ENCODE results near the gene SMIM24. TPM values are rescaled to one million over a fixed set of nuclear protein-coding genes. Genes with fewer than 3 reads are reported as not detected.

The SMIM24 gene
- total RNA-seq, 3 donors from 2014 or later (not counting 1 experiment from before 2014, with no cell fraction given), result 0.33 to 0.42 TPM; not detected in 1

- intact Hi-C loops (cut with micrococcal nuclease), result no loop called here
- Mint-ChIP-seq H3K27me3 (ENCODE audit: low read depth in 2 of 2) (no peaks in the 10 kb centered on the region), H3K9me3 (no peaks in the 10 kb centered on the region), H3K36me3 (no peaks in the 10 kb centered on the region), H3K4me3 (no peak overlapping the region), H3K4me1 (no peaks in the 10 kb centered on the region), H3K27ac (no peak overlapping the region)
- Histone ChIP-seq H3K27me3 (ENCODE audit: control insufficient read depth, insufficient read depth, low read length) (no peaks in the 10 kb centered on the region), H3K36me3 (ENCODE audit: control insufficient read depth, insufficient read depth, low read length) (no peaks in the 10 kb centered on the region), H3K4me3 (ENCODE audit: low read length) (no peak overlapping the region), H3K27ac (ENCODE audit: low read length) (no peak overlapping the region), H3K9me3 (ENCODE audit: control insufficient read depth, insufficient read depth, low read length) (peaks cover 3% of the 10 kb centered on the region), H3K4me1 (ENCODE audit: control insufficient read depth, insufficient read depth, low read length) (no peaks in the 10 kb centered on the region)
- ATAC-seq (no peak), DNase-seq (no peak)
- 96% methylated on average over 9 of the region's 9 CpGs for WGBS (ENCODE audit: insufficient coverage)
- no peak for TF ChIP-seq CTCF (IDR thresholded peaks at IDR 0.05)
These were observed 13.7 kb downstream of the SMIM24 start for GRCh38 chr19:3466635-3467034.

GRCh38 chr19:3465552-3465951 is 14.8 kb downstream of the SMIM24 start:
- no peak overlapping the region for H3K27ac Mint-ChIP-seq

GRCh38 chr19:3464587-3465235 is 15.6 kb downstream of the SMIM24 start:
- Histone ChIP-seq H3K27ac (ENCODE audit: low read length) (no peak overlapping the region), H3K36me3 (ENCODE audit: control insufficient read depth, insufficient read depth, low read length) (no peaks in the 10 kb centered on the region), H3K4me1 (ENCODE audit: control insufficient read depth, insufficient read depth, low read length) (no peaks in the 10 kb centered on the region), H3K27me3 (ENCODE audit: control insufficient read depth, insufficient read depth, low read length) (no peaks in the 10 kb centered on the region), H3K9me3 (ENCODE audit: control insufficient read depth, insufficient read depth, low read length) (peaks cover 3% of the 10 kb centered on the region), H3K4me3 (ENCODE audit: low read length) (no peak overlapping the region)
- ATAC-seq, result no peak
- Mint-ChIP-seq H3K9me3 (no peaks in the 10 kb centered on the region), H3K4me1 (no peaks in the 10 kb centered on the region), H3K4me3 (no peak overlapping the region), H3K27ac (no peak overlapping the region), H3K27me3 (ENCODE audit: low read depth in 2 of 2) (no peaks in the 10 kb centered on the region), H3K36me3 (no peaks in the 10 kb centered on the region)
- intact Hi-C loops (cut with micrococcal nuclease), result no loop called here
- WGBS (ENCODE audit: insufficient coverage), result 95% methylated on average over 24 of the region's 31 CpGs
- DNase-seq, result no peak
- TF ChIP-seq CTCF (IDR thresholded peaks at IDR 0.05), result no peak

More at GRCh38 chr19:3465552-3465951, 14.8 kb downstream of the SMIM24 start:
- intact Hi-C loops (cut with micrococcal nuclease), result no loop called here
- Histone ChIP-seq H3K4me3 (ENCODE audit: low read length) (no peak overlapping the region), H3K27ac (ENCODE audit: low read length) (no peak overlapping the region), H3K27me3 (ENCODE audit: control insufficient read depth, insufficient read depth, low read length) (no peaks in the 10 kb centered on the region), H3K36me3 (ENCODE audit: control insufficient read depth, insufficient read depth, low read length) (no peaks in the 10 kb centered on the region), H3K4me1 (ENCODE audit: control insufficient read depth, insufficient read depth, low read length) (no peaks in the 10 kb centered on the region), H3K9me3 (ENCODE audit: control insufficient read depth, insufficient read depth, low read length) (peaks cover 3% of the 10 kb centered on the region)
- 92% methylated on average over 7 of the region's 7 CpGs for WGBS (ENCODE audit: insufficient coverage)
- Mint-ChIP-seq H3K4me3 (no peak overlapping the region), H3K27me3 (ENCODE audit: low read depth in 2 of 2) (no peaks in the 10 kb centered on the region), H3K9me3 (no peaks in the 10 kb centered on the region), H3K4me1 (no peaks in the 10 kb centered on the region), H3K36me3 (no peaks in the 10 kb centered on the region)
- DNase-seq, result no peak
- ATAC-seq, result no peak
- TF ChIP-seq CTCF (IDR thresholded peaks at IDR 0.05), result no peak
